ENCODE data around the gene C1QA. TPM values are rescaled to one million over a fixed set of nuclear protein-coding genes. Genes with fewer than 3 reads are reported as not detected.

The C1QA gene
- total RNA-seq = not detected in 2 replicates

GRCh38 chr1:22636353-22636752, at the start of gene C1QA:
C1QA (plus strand) TSS chr1:22636628; CDS start chr1:22637617, 989 bp downstream.

GRCh38 chr1:22643381-22643780, 7.0 kb downstream of the C1QA start, which contains the start of gene C1QC:
C1QC (plus strand) TSS chr1:22643633; CDS start chr1:22644024, 391 bp downstream.

GRCh38 chr1:22652881-22653316, 16.5 kb downstream of the C1QA start, which contains the start of gene C1QB:
C1QB (plus strand) TSS chr1:22653236; CDS start chr1:22659463, 6,227 bp downstream.

Other genes with a start within 250 kb of the C1QA start
- 7.3 and 9.7 TPM in 2 replicates for gene ZBTB40, start 184.8 kb upstream of the C1QA start, total RNA-seq
- gene EPHA8, start 73.1 kb upstream of the C1QA start, total RNA-seq = not detected in 2 replicates
- gene C1QC, start 7.0 kb downstream of the C1QA start, total RNA-seq = 0.14 TPM in 1 of 2 replicates, not detected in the other
- not detected in 2 replicates for gene C1QB, start 16.6 kb downstream of the C1QA start, total RNA-seq
- 11.0 and 20.7 TPM in 2 replicates for gene EPHB2, start 74.2 kb downstream of the C1QA start, total RNA-seq